ENCODE measurements around the gene HBE1. TPM values are rescaled to one million over a fixed set of nuclear protein-coding genes. Genes with fewer than 3 reads are reported as not detected.

HBE1 gene
- total and polyA plus RNA-seq, 2 experiments from 2014 or later: not detected

GRCh38 chr11:5252192-5252918 is 17.4 kb downstream of the HBE1 start (continued):
- TF ChIP-seq, protein P1, sequence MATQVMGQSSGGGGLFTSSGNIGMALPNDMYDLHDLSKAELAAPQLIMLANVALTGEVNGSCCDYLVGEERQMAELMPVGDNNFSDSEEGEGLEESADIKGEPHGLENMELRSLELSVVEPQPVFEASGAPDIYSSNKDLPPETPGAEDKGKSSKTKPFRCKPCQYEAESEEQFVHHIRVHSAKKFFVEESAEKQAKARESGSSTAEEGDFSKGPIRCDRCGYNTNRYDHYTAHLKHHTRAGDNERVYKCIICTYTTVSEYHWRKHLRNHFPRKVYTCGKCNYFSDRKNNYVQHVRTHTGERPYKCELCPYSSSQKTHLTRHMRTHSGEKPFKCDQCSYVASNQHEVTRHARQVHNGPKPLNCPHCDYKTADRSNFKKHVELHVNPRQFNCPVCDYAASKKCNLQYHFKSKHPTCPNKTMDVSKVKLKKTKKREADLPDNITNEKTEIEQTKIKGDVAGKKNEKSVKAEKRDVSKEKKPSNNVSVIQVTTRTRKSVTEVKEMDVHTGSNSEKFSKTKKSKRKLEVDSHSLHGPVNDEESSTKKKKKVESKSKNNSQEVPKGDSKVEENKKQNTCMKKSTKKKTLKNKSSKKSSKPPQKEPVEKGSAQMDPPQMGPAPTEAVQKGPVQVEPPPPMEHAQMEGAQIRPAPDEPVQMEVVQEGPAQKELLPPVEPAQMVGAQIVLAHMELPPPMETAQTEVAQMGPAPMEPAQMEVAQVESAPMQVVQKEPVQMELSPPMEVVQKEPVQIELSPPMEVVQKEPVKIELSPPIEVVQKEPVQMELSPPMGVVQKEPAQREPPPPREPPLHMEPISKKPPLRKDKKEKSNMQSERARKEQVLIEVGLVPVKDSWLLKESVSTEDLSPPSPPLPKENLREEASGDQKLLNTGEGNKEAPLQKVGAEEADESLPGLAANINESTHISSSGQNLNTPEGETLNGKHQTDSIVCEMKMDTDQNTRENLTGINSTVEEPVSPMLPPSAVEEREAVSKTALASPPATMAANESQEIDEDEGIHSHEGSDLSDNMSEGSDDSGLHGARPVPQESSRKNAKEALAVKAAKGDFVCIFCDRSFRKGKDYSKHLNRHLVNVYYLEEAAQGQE (IDR thresholded peaks at IDR 0.05; ENCODE audit: unreplicated experiment): no peak
- no peak for TF ChIP-seq POLR2AphosphoS5 (IDR thresholded peaks at IDR 0.05; ENCODE audit: low read depth)
- TF ChIP-seq EZH2phosphoT487 (IDR thresholded peaks at IDR 0.05; ENCODE audit: unreplicated experiment): no peak
- TF ChIP-seq, protein P2, sequence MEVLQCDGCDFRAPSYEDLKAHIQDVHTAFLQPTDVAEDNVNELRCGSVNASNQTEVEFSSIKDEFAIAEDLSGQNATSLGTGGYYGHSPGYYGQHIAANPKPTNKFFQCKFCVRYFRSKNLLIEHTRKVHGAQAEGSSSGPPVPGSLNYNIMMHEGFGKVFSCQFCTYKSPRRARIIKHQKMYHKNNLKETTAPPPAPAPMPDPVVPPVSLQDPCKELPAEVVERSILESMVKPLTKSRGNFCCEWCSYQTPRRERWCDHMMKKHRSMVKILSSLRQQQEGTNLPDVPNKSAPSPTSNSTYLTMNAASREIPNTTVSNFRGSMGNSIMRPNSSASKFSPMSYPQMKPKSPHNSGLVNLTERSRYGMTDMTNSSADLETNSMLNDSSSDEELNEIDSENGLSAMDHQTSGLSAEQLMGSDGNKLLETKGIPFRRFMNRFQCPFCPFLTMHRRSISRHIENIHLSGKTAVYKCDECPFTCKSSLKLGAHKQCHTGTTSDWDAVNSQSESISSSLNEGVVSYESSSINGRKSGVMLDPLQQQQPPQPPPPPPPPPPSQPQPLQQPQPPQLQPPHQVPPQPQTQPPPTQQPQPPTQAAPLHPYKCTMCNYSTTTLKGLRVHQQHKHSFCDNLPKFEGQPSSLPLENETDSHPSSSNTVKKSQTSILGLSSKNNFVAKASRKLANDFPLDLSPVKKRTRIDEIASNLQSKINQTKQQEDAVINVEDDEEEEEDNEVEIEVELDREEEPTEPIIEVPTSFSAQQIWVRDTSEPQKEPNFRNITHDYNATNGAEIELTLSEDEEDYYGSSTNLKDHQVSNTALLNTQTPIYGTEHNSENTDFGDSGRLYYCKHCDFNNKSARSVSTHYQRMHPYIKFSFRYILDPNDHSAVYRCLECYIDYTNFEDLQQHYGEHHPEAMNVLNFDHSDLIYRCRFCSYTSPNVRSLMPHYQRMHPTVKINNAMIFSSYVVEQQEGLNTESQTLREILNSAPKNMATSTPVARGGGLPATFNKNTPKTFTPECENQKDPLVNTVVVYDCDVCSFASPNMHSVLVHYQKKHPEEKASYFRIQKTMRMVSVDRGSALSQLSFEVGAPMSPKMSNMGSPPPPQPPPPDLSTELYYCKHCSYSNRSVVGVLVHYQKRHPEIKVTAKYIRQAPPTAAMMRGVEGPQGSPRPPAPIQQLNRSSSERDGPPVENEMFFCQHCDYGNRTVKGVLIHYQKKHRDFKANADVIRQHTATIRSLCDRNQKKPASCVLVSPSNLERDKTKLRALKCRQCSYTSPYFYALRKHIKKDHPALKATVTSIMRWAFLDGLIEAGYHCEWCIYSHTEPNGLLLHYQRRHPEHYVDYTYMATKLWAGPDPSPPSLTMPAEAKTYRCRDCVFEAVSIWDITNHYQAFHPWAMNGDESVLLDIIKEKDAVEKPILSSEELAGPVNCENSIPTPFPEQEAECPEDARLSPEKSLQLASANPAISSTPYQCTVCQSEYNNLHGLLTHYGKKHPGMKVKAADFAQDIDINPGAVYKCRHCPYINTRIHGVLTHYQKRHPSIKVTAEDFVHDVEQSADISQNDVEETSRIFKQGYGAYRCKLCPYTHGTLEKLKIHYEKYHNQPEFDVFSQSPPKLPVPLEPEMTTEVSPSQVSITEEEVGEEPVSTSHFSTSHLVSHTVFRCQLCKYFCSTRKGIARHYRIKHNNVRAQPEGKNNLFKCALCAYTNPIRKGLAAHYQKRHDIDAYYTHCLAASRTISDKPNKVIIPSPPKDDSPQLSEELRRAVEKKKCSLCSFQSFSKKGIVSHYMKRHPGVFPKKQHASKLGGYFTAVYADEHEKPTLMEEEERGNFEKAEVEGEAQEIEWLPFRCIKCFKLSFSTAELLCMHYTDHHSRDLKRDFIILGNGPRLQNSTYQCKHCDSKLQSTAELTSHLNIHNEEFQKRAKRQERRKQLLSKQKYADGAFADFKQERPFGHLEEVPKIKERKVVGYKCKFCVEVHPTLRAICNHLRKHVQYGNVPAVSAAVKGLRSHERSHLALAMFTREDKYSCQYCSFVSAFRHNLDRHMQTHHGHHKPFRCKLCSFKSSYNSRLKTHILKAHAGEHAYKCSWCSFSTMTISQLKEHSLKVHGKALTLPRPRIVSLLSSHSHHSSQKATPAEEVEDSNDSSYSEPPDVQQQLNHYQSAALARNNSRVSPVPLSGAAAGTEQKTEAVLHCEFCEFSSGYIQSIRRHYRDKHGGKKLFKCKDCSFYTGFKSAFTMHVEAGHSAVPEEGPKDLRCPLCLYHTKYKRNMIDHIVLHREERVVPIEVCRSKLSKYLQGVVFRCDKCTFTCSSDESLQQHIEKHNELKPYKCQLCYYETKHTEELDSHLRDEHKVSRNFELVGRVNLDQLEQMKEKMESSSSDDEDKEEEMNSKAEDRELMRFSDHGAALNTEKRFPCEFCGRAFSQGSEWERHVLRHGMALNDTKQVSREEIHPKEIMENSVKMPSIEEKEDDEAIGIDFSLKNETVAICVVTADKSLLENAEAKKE (CRISPR knock-in tag; IDR thresholded peaks at IDR 0.05): no peak

GRCh38 chr11:5251746-5252145 is 18.0 kb downstream of the HBE1 start:
- Mint-ChIP-seq H3K27ac (no peak overlapping the region), H3K4me3 (no peak overlapping the region), H3K4me1 (peaks cover 1% of the 10 kb centered on the region; the same call in 2 of the 3 replicates), H3K36me3 (ENCODE audit: low read depth) (no peaks in the 10 kb centered on the region), H3K27me3 (ENCODE audit: insufficient read depth, low read depth, poor library complexity) (peaks cover 3% of the 10 kb centered on the region), H3K9me3 (no peaks in the 10 kb centered on the region)
- Histone ChIP-seq H3K79me2 (replicated peaks; ENCODE audit: insufficient read depth) (no peaks in the 10 kb centered on the region), H3K27ac (ENCODE audit: low read depth) (no peak overlapping the region), H4K20me1 (replicated peaks; ENCODE audit: insufficient read depth) (no peaks in the 10 kb centered on the region), H3K4me2 (no peak overlapping the region), H3F3A (replicated peaks; ENCODE audit: low read depth) (no peaks in the 10 kb centered on the region), H3K4me1 (ENCODE audit: insufficient read depth) (no peaks in the 10 kb centered on the region), H3K4me3 (no peak overlapping the region), H3K27me3 (ENCODE audit: insufficient read depth) (peaks cover 14% of the 10 kb centered on the region; the same call in 1 of the 2 replicates), H3K36me3 (ENCODE audit: insufficient read depth) (no peaks in the 10 kb centered on the region), H3K9me2 (ENCODE audit: insufficient read depth) (no peaks in the 10 kb centered on the region), H2AFZ (no peak overlapping the region)
- no peak for DNase-seq (ENCODE audit: low spot score)
- no peak for ATAC-seq
- TF ChIP-seq ZNF114 (CRISPR knock-in tag; IDR thresholded peaks at IDR 0.05) (no peak), EZH2 (IDR thresholded peaks at IDR 0.05; ENCODE audit: low read depth, unreplicated experiment) (no peak)
